ENCODE data around the gene CDH11. TPM values are rescaled to one million over a fixed set of nuclear protein-coding genes. Genes with fewer than 3 reads are reported as not detected.

CDH11 gene
- total RNA-seq, 1 experiment from 2014 or later = 5.4 TPM

- Histone ChIP-seq H3K79me2 (ENCODE audit: insufficient read depth, low read length) (no peaks in the 10 kb centered on the region), H2AFZ (ENCODE audit: low read length) (no peak overlapping the region), H2BK12ac (ENCODE audit: insufficient read length, low read depth, low read length) (no peak overlapping the region)
These were observed 42.3 kb downstream of the CDH11 start for GRCh38 chr16:65079549-65079948.

More at GRCh38 chr16:65079549-65079948, 42.3 kb downstream of the CDH11 start:
- H3K36me3 Mint-ChIP-seq (ENCODE audit: insufficient read depth in 1 of 3, low read depth in 3 of 3) = 0 out of 7 replicates have a peak, but pooled peaks cover 0 to 2% (median 0%) of the 10 kb centered on the region in 3 experiments
- Histone ChIP-seq H4K5ac (ENCODE audit: insufficient read length, low read depth, low read length) (no peak overlapping the region), H3K23ac (ENCODE audit: insufficient read length, low read depth, low read length) (no peak overlapping the region), H4K8ac (replicated peaks; ENCODE audit: insufficient read length, low read depth, low read length) (no peak overlapping the region), H2BK15ac (ENCODE audit: low read depth, low read length) (no peak overlapping the region), H2BK20ac (ENCODE audit: low read depth, low read length, poor library complexity, severe bottlenecking) (no peak overlapping the region), H3K23me2 (ENCODE audit: insufficient read length, low read depth, low read length, poor library complexity, severe bottlenecking) (no peaks in the 10 kb centered on the region), H4K91ac (ENCODE audit: insufficient read length, low read depth, low read length) (no peak overlapping the region), H3K14ac (ENCODE audit: insufficient read depth, low read length) (no peak overlapping the region), H3T11ph (ENCODE audit: low read length) (no peak overlapping the region), H3K9ac (ENCODE audit: extremely low read depth, insufficient read length, low read length) (no peak overlapping the region), H3K4me2 (ENCODE audit: insufficient read depth, insufficient read length, low read length) (no peak overlapping the region), H3K79me1 (ENCODE audit: insufficient read depth, low read depth, low read length, poor library complexity, severe bottlenecking) (no peaks in the 10 kb centered on the region), H3K27ac (ENCODE audit: insufficient read length, low read depth, low read length) (no peak overlapping the region), H2BK120ac (ENCODE audit: low read depth, low read length, poor library complexity, severe bottlenecking) (no peak overlapping the region), H2BK5ac (ENCODE audit: insufficient read length, low read length) (no peak overlapping the region), H3K18ac (ENCODE audit: insufficient read length, low read depth, low read length) (no peak overlapping the region), H4K20me1 (ENCODE audit: control insufficient read depth, insufficient read depth, insufficient read length) (no peaks in the 10 kb centered on the region), H3K27me3 (ENCODE audit: insufficient read depth, low read length) (no peaks in the 10 kb centered on the region), H3K56ac (ENCODE audit: insufficient read length, low read depth, low read length) (no peak overlapping the region), H3K9me3 (ENCODE audit: control insufficient read depth, low read depth, low read length) (no peaks in the 10 kb centered on the region), H3K4ac (ENCODE audit: low read depth, low read length) (no peak overlapping the region), H2AK5ac (ENCODE audit: insufficient read length, low read length) (no peak overlapping the region), H3K4me1 (ENCODE audit: insufficient read depth, low read length) (no peaks in the 10 kb centered on the region; the same call in 1 of the 2 replicates)
- no peaks in the 10 kb centered on the region for H3K9me3 Mint-ChIP-seq
- TF ChIP-seq, protein P1, sequence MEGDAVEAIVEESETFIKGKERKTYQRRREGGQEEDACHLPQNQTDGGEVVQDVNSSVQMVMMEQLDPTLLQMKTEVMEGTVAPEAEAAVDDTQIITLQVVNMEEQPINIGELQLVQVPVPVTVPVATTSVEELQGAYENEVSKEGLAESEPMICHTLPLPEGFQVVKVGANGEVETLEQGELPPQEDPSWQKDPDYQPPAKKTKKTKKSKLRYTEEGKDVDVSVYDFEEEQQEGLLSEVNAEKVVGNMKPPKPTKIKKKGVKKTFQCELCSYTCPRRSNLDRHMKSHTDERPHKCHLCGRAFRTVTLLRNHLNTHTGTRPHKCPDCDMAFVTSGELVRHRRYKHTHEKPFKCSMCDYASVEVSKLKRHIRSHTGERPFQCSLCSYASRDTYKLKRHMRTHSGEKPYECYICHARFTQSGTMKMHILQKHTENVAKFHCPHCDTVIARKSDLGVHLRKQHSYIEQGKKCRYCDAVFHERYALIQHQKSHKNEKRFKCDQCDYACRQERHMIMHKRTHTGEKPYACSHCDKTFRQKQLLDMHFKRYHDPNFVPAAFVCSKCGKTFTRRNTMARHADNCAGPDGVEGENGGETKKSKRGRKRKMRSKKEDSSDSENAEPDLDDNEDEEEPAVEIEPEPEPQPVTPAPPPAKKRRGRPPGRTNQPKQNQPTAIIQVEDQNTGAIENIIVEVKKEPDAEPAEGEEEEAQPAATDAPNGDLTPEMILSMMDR (conservative IDR thresholded peaks at IDR 0.05) = no peak
- no peak overlapping the region for H3K4me3 Mint-ChIP-seq
- WGBS (ENCODE audit: extremely low coverage, insufficient read length, low lambda C conversion rate) = no CpG with 5 or more reads among the region's 2 CpGs
- H3K4me1 Mint-ChIP-seq = peaks cover 3 to 10% of the 10 kb centered on the region in 2 experiments
- DNase-seq = no peak
- no peaks in the 10 kb centered on the region for H3K27me3 Mint-ChIP-seq (ENCODE audit: low read depth)
- no peak overlapping the region for H3K27ac Mint-ChIP-seq
